ENCODE data around the gene RNF208.

DNA sequence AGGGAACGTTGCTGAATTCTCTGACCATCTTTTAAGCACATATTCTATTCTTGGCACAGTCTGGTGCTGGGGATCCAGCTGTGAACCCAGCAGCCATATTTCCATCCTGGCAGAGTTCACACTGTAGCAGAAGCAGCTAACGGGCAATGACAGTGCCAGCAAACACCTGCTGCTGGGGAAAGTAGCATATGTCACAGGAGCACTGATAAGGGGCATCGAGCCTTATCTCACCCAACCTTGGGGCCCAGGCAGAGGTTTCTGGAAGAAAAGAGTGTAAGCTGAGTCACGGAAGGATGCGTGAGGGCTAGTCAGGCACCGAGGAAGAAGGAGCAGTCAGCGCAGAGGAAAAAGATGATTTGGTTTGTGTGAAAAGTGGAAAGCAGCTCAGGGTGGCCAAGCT, 15.4 kb downstream of the RNF208 start:
- TF ChIP-seq TEAD4 (IDR thresholded peaks at IDR 0.05) (no peak), EP300 (IDR thresholded peaks at IDR 0.05; ENCODE audit: borderline replicate concordance) (no peak), MAX (IDR thresholded peaks at IDR 0.05) (no peak), YY1 (IDR thresholded peaks at IDR 0.05; ENCODE audit: low read depth) (no peak), TCF12 (IDR thresholded peaks at IDR 0.05; ENCODE audit: low read depth) (no peak), TAF1 (IDR thresholded peaks at IDR 0.05; ENCODE audit: low read depth) (no peak), EGR1 (IDR thresholded peaks at IDR 0.05) (no peak)
